GM19351 (cell line): ENCODE results near the gene IDH1.
"Not testable (repeated sequence)": the region's sequence is repeated elsewhere in the genome, so short reads cannot be mapped to it uniquely, and the experiment has no call there.

Source experiments
- ATAC-seq: cut with Tn5 transposase; IDR thresholded peaks from one replicate; pipeline ENCODE4 v1.9.1; 2021; ENCODE audit warnings: mild to moderate bottlenecking, moderate library complexity; ENCODE audit not compliant: unreplicated experiment

IDH1 gene

GRCh38 chr2:208254871-208255556 lies at the start of gene IDH1:
Gene IDH1, minus strand, starts transcription at chr2:208255071. Its CDS starts 3,520 bp downstream, at chr2:208251551.
- ATAC-seq: peak; percentile 72

DNA sequence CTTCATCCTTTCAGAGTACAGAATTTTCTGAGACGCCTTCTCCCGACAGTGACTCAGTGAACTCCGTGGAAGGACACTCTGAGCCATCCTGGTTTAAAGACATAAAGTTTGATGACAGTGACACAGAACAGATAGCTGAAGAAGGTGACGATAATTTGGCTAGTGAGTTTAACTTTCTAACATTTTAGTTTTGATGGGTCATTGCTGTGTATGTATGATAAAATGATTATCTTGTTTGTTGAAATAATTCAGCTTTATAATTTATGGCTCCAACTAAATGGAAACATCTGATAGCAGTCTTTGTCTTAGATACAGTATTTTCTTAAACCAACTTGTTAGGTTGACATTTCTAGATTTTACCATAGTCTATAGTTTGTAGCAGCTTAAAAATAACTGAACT lies 49.3 kb upstream of the IDH1 start:
- no peak for ATAC-seq

- ATAC-seq: no peak
Measured at GRCh38 chr2:208300847-208301618, 46.2 kb upstream of the IDH1 start.

GRCh38 chr2:208297961-208298360 lies 43.1 kb upstream of the IDH1 start:
- no peak for ATAC-seq

DNA sequence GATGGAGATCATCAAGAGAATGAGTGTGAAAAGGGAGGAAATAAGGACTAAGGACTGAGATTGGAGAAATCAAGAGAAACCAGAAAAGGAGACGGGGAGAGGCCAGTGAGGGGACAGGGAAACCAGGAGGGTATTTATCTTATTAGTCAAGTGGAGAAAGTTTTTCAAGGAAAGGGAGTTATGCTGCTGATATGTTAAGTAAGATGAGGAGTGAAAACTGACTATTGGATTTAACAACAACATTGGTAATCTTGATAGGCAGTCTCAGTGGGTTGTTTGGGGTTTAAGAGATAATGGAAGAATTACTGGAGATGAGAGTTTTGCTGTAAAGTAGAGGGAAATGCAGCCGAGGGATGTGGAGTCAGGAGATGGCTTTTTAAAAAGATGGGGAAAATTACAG lies 41.7 kb upstream of the IDH1 start:
- ATAC-seq: no peak

DNA sequence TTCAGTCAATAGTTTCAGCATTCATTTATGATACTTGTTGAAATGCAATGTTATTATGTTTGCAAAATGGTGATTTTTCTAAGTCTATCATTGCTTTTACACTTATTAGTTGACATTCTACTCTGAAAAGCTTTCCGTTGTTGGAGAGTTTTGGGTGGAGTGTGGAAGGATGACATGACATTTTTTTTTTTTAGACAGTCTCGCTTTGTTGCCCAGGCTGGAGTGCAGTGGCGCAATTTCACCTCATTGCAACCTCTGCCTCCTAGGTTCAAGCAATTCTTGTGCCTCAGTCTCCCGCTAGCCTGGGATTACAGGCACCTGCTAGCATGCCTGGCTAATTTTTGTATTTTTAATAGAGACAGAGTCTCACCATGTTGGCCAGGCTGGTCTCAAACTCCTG lies 41.0 kb upstream of the IDH1 start:
- ATAC-seq: no peak

GRCh38 chr2:208294482-208295024 lies 39.7 kb upstream of the IDH1 start:
- peak; percentile 60 for ATAC-seq

DNA sequence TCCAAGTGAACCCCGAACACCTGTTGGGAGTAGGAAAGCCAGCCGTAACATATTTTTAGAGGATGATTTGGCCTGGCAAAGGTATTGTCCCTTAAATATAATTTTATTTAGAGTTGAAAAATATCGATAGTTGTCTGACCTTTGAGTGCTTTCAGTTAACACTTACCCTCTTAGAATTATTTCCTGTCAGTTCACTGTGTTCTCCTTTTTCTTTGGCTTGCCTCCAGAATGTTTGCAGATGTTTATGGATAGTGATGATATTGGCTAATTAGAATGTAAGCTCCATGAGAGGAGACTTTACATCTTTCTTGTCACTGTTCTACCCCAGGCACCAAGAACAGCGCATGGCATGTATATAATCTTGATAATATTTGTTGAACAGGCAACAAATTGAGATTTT lies 31.0 kb upstream of the IDH1 start:
- no peak for ATAC-seq

- ATAC-seq: peak; percentile 78
Measured at GRCh38 chr2:208280933-208281332, 26.1 kb upstream of the IDH1 start.

DNA sequence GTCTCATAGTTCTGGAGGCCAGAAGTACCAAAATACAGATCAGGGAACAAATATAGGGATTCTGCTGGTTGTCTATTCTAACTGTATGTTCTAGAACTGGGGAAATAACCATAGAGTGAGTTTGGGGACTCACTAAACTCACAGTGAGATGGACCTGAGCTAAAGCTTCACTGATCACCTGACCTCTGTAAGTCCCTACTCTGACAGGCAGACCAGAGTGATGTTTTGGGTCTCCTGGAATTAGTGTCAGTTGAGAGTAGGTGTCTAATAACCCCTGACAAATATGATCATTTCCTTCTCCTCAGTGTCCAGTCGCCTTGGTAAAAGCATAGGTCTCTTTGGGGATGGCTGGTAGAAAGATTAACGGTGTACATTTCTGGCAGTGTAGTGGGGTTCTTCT lies 25.4 kb upstream of the IDH1 start:
- no peak for ATAC-seq

GRCh38 chr2:208279236-208279635 lies 24.4 kb upstream of the IDH1 start:
- no peak for ATAC-seq

DNA sequence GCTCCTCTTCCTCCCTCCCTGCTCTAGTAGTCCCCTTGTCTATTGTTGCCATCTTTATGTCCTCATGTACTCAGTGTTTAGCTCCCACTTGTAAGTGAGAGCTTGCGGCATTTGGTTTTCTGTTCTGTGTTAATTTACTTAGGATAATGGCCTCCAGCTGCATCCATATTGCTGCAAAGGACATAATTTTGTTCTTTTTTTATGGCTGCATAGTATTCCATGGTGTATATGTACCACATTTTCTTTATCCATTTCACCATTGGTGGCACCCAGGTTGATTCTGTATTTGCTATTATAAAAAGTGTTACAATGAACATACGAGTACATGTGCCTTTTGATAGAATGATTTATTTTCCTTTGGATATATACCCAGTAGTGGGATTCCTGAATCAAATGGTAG lies 23.7 kb upstream of the IDH1 start:
- no peak for ATAC-seq

GRCh38 chr2:208274748-208275147 lies 19.9 kb upstream of the IDH1 start:
- ATAC-seq: no peak

GRCh38 chr2:208269091-208269490 lies 14.2 kb upstream of the IDH1 start:
- ATAC-seq: no peak

DNA sequence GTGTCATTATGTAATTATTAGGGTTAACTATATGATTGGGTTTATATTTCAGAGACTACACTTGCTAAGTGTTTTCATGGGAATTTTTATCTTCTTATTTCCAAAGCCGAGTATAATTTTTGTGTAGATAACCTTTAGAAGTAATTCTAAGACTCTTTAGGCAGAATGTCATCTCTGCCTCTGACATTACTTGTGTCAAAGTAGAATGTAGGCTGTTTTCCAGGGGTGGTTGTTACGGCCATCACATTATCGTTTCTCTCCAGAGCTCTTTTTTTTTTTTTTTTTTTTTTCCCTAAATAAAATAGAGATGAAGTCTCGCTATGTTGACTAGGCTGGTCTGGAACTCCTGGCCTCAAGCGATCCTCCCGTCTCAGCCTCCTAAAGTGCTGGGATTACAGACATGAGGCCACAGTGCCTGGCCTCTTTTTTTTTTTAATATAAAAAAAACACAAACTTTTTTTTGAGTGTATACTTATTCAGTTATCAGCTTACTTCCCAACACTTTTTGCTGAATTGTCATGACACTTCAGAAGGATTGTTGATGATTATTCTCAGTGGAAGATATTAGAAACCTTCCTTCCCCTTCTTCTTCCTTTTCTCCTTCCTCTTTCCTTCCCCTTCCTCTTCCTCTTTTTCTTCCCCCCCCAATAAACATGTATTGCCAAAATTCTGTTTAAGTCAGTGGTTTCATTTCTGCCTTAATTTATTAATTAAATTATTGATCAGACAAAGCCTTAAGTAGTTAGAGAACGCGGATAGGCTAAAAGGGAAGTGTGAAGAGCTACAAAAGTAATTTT lies 13.5 kb upstream of the IDH1 start:
- no peak for ATAC-seq

DNA sequence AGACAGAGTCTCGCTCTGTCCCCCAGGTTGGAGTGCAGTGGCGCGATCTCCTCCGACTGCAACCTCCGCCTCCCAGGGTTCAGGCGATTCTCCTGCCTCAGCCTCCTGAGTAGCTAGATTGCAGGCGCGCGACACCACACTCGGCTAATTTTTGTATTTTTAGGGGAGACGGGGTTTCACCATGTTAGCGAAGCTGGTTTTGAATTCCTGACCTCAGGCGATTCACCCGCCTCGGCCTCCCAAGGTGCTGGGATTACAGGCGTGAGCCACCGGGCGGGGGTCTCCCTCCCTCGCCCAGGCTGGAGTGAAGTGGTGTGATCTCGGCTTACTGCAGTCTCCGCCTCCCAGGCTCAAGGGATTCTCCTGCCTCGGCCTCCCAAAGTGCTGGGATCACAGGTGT lies 12.7 kb upstream of the IDH1 start:
- not testable (repeated sequence) for ATAC-seq

GRCh38 chr2:208266936-208267335 lies 12.1 kb upstream of the IDH1 start:
- no peak for ATAC-seq

GRCh38 chr2:208266553-208266893 lies 11.7 kb upstream of the IDH1 start:
- ATAC-seq: peak; percentile 7

DNA sequence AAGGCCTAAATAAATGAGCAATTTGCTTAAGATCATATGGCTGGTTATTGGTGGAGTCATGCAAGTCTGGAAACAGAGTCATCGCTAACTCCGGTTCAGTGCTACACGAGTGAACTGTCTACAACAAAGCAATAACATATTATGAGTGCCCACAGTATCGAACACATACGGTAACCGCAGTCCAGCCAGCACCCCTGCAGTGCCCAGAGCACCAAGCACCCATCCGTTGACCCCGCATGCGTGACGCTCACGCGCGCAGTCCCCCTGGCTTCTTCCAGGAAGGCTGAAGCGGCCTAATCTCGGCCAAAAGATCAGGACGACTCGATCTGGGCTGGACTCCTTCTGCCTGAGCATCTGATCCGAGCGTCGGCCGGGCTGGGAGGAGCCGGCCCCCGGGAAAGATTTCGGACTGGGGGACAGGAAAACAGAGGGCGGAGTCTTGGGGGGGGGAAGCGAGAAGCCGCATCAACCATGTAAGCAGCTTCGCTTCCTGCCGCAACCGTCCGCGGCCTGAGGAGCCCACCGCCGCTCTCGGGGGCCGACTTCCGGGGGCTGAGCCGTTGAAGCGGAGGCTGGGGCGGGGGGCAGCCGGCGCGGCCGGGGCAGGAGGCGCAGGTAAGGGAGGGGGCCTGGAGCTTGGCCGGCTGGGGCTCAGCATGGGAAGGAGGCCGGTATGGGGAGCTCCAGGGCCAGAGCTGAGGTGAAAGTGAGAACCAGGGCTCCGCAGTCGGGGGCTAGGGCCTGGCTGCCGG lies 11.1 kb upstream of the IDH1 start, which contains the start of gene PIKFYVE:
PIKFYVE (plus strand) TSS at position 455 of the 752 bp plus-strand sequence. CDS start 5,265 bp downstream, outside the sequence.
- peak; percentile 78 for ATAC-seq

- ATAC-seq: peak; percentile 40
Measured at GRCh38 chr2:208265371-208265800, 10.5 kb upstream of the IDH1 start.
